Measurements from ENCODE around the gene SHLD2. TPM values are rescaled to one million over a fixed set of nuclear protein-coding genes. Genes with fewer than 3 reads are reported as not detected.
A peak's percentile ranks its signal among the peaks of the same experiment; 100 is the strongest.
"Not testable (repeated sequence)": the region's sequence is repeated elsewhere in the genome, so short reads cannot be mapped to it uniquely, and the experiment has no call there.

The SHLD2 gene
- total and polyA plus RNA-seq, 2 of the 4 experiments (the other 2 are of a cell fraction) = 10.6 to 19.9 TPM

DNA sequence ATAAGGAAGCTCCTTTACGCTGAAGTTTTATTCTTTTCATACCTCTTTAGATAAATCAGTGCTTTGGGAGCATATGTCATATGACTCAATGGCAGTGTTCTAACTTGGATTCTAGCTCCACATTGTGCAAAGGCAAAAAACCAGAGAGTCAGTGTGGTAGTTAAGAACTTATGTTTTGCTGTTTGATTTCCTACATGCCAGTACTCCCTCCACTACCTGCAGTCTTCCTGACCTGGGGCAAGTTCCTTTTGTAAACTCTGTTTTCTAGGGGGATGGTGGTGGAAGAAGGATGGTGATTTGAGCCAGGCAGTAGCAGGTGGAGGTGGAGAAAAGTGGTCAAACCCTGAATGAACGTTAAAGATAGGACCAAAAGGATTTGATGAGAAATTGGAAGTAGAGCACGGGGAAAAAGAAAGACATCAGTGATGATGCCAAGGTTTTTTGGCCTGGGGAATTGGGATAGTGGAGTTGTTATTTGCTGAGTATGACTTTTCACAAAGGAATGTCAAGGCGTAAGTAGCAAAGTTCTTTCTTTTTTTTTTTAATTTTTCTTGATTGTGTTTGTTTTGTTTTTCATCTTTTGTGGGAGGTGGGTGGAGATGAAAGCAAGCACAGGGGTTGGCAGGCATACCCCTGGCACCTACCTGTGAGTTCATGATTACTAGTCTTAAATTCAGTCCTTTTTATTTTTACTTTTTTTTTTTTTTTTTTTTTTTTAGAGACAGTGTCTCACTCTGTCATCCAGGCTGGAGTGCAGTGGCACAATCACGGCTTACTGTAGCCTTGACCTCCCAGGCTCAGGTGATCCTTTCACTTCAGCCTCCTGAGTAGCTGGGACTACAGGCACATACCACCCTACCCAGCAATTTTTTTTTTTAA, 47.5 kb downstream of the SHLD2 start:
- H2BK20ac ChIP-seq (ENCODE audit: low read depth, low read length); H3K9me3 ChIP-seq (ENCODE audit: control insufficient read depth, insufficient read depth, low read length); CTCF ChIA-PET; H4K20me1 ChIP-seq (ENCODE audit: insufficient read depth, low read length); intact Hi-C loops (cut with micrococcal nuclease); H4K8ac ChIP-seq (ENCODE audit: low read depth in 2 of 2, low read length in 2 of 2); H3K14ac ChIP-seq (replicated peaks; ENCODE audit: low read depth, low read length); H2AK9ac ChIP-seq (replicated peaks; ENCODE audit: low read depth, low read length, poor library complexity); H2BK15ac ChIP-seq (ENCODE audit: low read depth, low read length); H3K23ac ChIP-seq (ENCODE audit: low read depth, low read length); H3K4me3 ChIP-seq (ENCODE audit: insufficient read depth, low read depth, low read length); BruUV-seq (replicated peaks); H2BK5ac ChIP-seq (ENCODE audit: low read depth, low read length, poor library complexity, severe bottlenecking); H3K4ac ChIP-seq (ENCODE audit: low read depth, low read length); H3K27me3 ChIP-seq (ENCODE audit: control insufficient read depth, insufficient read depth, low read length); H4K91ac ChIP-seq (ENCODE audit: insufficient read depth, low read depth, low read length); H3K79me1 ChIP-seq (ENCODE audit: low read depth in 1 of 2, low read length in 2 of 2); H3K56ac ChIP-seq (ENCODE audit: extremely low read depth, insufficient read depth, low read length); in situ Hi-C loops (cut with MboI; ENCODE audit: low sequenced_read_pairs); H3K4me2 ChIP-seq (ENCODE audit: low read depth, low read length); H3K9ac ChIP-seq (ENCODE audit: low read depth, low read length); H2AFZ ChIP-seq (replicated peaks; ENCODE audit: low read length, poor library complexity); H3K36me3 ChIP-seq (ENCODE audit: control insufficient read depth, insufficient read depth, low read length); H3K4me1 ChIP-seq (ENCODE audit: control insufficient read depth, insufficient read depth, low read length); H3K9me1 ChIP-seq (ENCODE audit: insufficient read depth, low read length); H2BK120ac ChIP-seq (ENCODE audit: low read depth, low read length); H2AK5ac ChIP-seq (ENCODE audit: low read depth, low read length); H3K18ac ChIP-seq (ENCODE audit: low read depth, low read length); H4K5ac ChIP-seq (ENCODE audit: low read depth, low read length); H3K27ac ChIP-seq (ENCODE audit: insufficient read depth, low read length); dilution Hi-C loops (cut with HindIII; ENCODE audit: low sequenced_read_pairs, unreplicated experiment); POLR2A ChIA-PET (ENCODE audit: unreplicated experiment): not testable (repeated sequence)
- 52% methylated on average over 2 of the region's 5 CpGs; no CpG with 5 or more reads in 1 of the 2 experiments for WGBS, 2 experiments (ENCODE audit: extremely low coverage in 2 of 2, insufficient read length in 1 of 2)
- peak; percentile 38; the same call in 1 of the 2 replicates for TF ChIP-seq MAFK (IDR thresholded peaks at IDR 0.05; ENCODE audit: low read depth, low read length)
- ATAC-seq (ENCODE audit: low read depth) (peak; percentile 81), DNase-seq (peak; percentile 36)

DNA sequence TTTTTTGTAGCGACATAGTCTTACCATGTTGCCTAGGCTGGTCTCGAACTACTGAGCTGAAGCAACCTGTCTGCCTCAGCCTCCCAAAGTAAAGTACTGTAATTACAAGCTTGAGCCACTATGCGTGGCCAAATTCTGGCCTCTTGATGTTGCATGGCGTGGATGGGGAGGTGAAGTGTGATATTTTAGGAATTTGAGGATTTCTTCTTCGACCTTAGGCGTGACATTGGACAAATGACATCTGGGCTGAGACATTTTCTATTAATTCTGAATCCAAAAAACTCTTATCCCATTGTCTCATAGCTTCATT, 48.1 kb downstream of the SHLD2 start:
- H3K27ac ChIP-seq (ENCODE audit: insufficient read depth, low read length); H3K23ac ChIP-seq (ENCODE audit: low read depth, low read length); H2BK5ac ChIP-seq (ENCODE audit: low read depth, low read length, poor library complexity, severe bottlenecking); H2AK9ac ChIP-seq (replicated peaks; ENCODE audit: low read depth, low read length, poor library complexity); H3K36me3 ChIP-seq (ENCODE audit: control insufficient read depth, insufficient read depth, low read length); H3K4me1 ChIP-seq (ENCODE audit: control insufficient read depth, insufficient read depth, low read length); H3K27me3 ChIP-seq (ENCODE audit: control insufficient read depth, insufficient read depth, low read length); H2BK20ac ChIP-seq (ENCODE audit: low read depth, low read length); DNase-seq; POLR2A ChIA-PET (ENCODE audit: unreplicated experiment); in situ Hi-C loops (cut with MboI; ENCODE audit: low sequenced_read_pairs); H3K79me1 ChIP-seq (ENCODE audit: low read depth in 1 of 2, low read length in 2 of 2); H3K9me3 ChIP-seq (ENCODE audit: control insufficient read depth, insufficient read depth, low read length); H3K9me1 ChIP-seq (ENCODE audit: insufficient read depth, low read length); dilution Hi-C loops (cut with HindIII; ENCODE audit: low sequenced_read_pairs, unreplicated experiment); CTCF ChIA-PET; H4K91ac ChIP-seq (ENCODE audit: insufficient read depth, low read depth, low read length); H4K8ac ChIP-seq (ENCODE audit: low read depth in 2 of 2, low read length in 2 of 2); H3K4me3 ChIP-seq (ENCODE audit: insufficient read depth, low read depth, low read length); H4K5ac ChIP-seq (ENCODE audit: low read depth, low read length); H2AK5ac ChIP-seq (ENCODE audit: low read depth, low read length); H2BK120ac ChIP-seq (ENCODE audit: low read depth, low read length); H3K9ac ChIP-seq (ENCODE audit: low read depth, low read length); intact Hi-C loops (cut with micrococcal nuclease); H2AFZ ChIP-seq (replicated peaks; ENCODE audit: low read length, poor library complexity); BruUV-seq (replicated peaks); H3K4ac ChIP-seq (ENCODE audit: low read depth, low read length); H2BK15ac ChIP-seq (ENCODE audit: low read depth, low read length); H4K20me1 ChIP-seq (ENCODE audit: insufficient read depth, low read length); H3K56ac ChIP-seq (ENCODE audit: extremely low read depth, insufficient read depth, low read length); ATAC-seq (ENCODE audit: low read depth); H3K4me2 ChIP-seq (ENCODE audit: low read depth, low read length); H3K14ac ChIP-seq (replicated peaks; ENCODE audit: low read depth, low read length); H3K18ac ChIP-seq (ENCODE audit: low read depth, low read length): not testable (repeated sequence)
- no CpG with 5 or more reads among the region's 6 CpGs for WGBS, 2 experiments (ENCODE audit: extremely low coverage in 2 of 2, insufficient read length in 1 of 2)
